Posterior vena cava (tissue), 2 donors: ENCODE results near the gene LPCAT1. TPM values are rescaled to one million over a fixed set of nuclear protein-coding genes. Genes with fewer than 3 reads are reported as not detected.
A peak's percentile ranks its signal among the peaks of the same experiment; 100 is the strongest.

Source experiments
- DNase-seq: peaks from one replicate; pipeline ENCODE4 v3.0.0-alpha.2; 2020; ENCODE audit warnings: low spot score
- intact Hi-C, 2 donors: fragments of 100-400 bp; cut with DNase I; formaldehyde crosslinking; loops; one replicate each; pipeline versions ENCODE4 v1.14.1 to v1.14.2; 2022 to 2023
- total RNA-seq, 2 donors: library from RNA; stranded (reverse); fragmentation: NEBNext Ultra II Directional; extraction: Animal tissue kit (Norgen Biotek cat#: 25700); gene quantifications; one replicate each; pipeline ENCODE4 v1.2.1, GENCODE V29; 2021
- donor health status: DM: yes; HTN: yes; CAD: no.
- donor health status: DM: yes; HTN: yes; CAD: no.

The LPCAT1 gene
- total RNA-seq, 2 donors from 2014 or later: 30.8 to 36.9 TPM

- intact Hi-C loops: no loop called here
- no peak for DNase-seq
Observed at GRCh38 chr5:1443991-1444360, 79.8 kb downstream of the LPCAT1 start.

GRCh38 chr5:1443171-1443570 lies 80.6 kb downstream of the LPCAT1 start:
- DNase-seq: peak; percentile 34
- intact Hi-C loops: no loop called here

- peak; percentile 46 for DNase-seq
- intact Hi-C loops: no loop called here
Observed at GRCh38 chr5:1442222-1443145, 81.3 kb downstream of the LPCAT1 start.

GRCh38 chr5:1441166-1441865 lies 82.4 kb downstream of the LPCAT1 start:
- DNase-seq: peak; percentile 69
- intact Hi-C loops: no loop called here

- intact Hi-C loops: no loop called here
Observed at GRCh38 chr5:1440098-1440493, 83.7 kb downstream of the LPCAT1 start.

GRCh38 chr5:1439388-1440097 lies 84.2 kb downstream of the LPCAT1 start:
- no peak for DNase-seq
- intact Hi-C loops: no loop called here

More at GRCh38 chr5:1440098-1440493, 83.7 kb downstream of the LPCAT1 start:
- no peak for DNase-seq

- DNase-seq: no peak
- intact Hi-C loops: no loop called here
Observed at GRCh38 chr5:1438871-1439270, 84.9 kb downstream of the LPCAT1 start.

- intact Hi-C loops: no loop called here
- DNase-seq: no peak
Observed at GRCh38 chr5:1437876-1438559, 85.7 kb downstream of the LPCAT1 start.

- no peak for DNase-seq
Observed at GRCh38 chr5:1437226-1437829, 86.4 kb downstream of the LPCAT1 start.

GRCh38 chr5:1436681-1437080 lies 87.1 kb downstream of the LPCAT1 start:
- DNase-seq: peak; percentile 57
- intact Hi-C loops: no loop called here

More at GRCh38 chr5:1437226-1437829, 86.4 kb downstream of the LPCAT1 start:
- intact Hi-C loops: no loop called here

- peak; percentile 29 for DNase-seq
- intact Hi-C loops: no loop called here
Observed at GRCh38 chr5:1436036-1436435, 87.7 kb downstream of the LPCAT1 start.

- intact Hi-C loops: no loop called here
- peak; percentile 52 for DNase-seq
Observed at GRCh38 chr5:1435369-1435768, 88.4 kb downstream of the LPCAT1 start.

GRCh38 chr5:1432296-1432695 lies 91.5 kb downstream of the LPCAT1 start:
- peak; percentile 62 for DNase-seq
- intact Hi-C loops: no loop called here

- intact Hi-C loops: no loop called here
- no peak for DNase-seq
Observed at GRCh38 chr5:1431896-1432295, 91.9 kb downstream of the LPCAT1 start.

- intact Hi-C loops: no loop called here
- peak; percentile 71 for DNase-seq
Observed at GRCh38 chr5:1431021-1431811, 92.5 kb downstream of the LPCAT1 start.

- peak; percentile 64 for DNase-seq
- intact Hi-C loops: no loop called here
Observed at GRCh38 chr5:1430121-1430795, 93.5 kb downstream of the LPCAT1 start.

GRCh38 chr5:1429496-1429895 lies 94.3 kb downstream of the LPCAT1 start:
- peak; percentile 17 for DNase-seq
- intact Hi-C loops: no loop called here

- DNase-seq: peak; percentile 31
- intact Hi-C loops: no loop called here
Observed at GRCh38 chr5:1429066-1429465, 94.7 kb downstream of the LPCAT1 start.
